ENCODE measurements around the gene MYO5A.
"Not testable (repeated sequence)": the region's sequence is repeated elsewhere in the genome, so short reads cannot be mapped to it uniquely, and the experiment has no call there.

- TF ChIP-seq CTCF, POLR2A (IDR thresholded peaks at IDR 0.05): not testable (repeated sequence)
Measured at GRCh38 chr15:52459265-52459664, 69.4 kb downstream of the MYO5A start.
